Neural progenitor cell (in vitro differentiated cells): ENCODE data around the gene HIGD2A.

Experiments used
- EZH2 ChIP-seq: fragments of 200-600 bp; sonication (generic); IDR thresholded peaks from 2 replicates; pipeline ENCODE4 v1.6.1; 2017; ENCODE audit warnings: antibody characterized with exemption, mild to moderate bottlenecking, moderate library complexity
- TF ChIP-seq, protein P1 (sequence below): fragments of 200-600 bp; sonication (generic); IDR thresholded peaks from 2 replicates; pipeline ENCODE4 v1.5.1; 2017; ENCODE audit warnings: antibody characterized with exemption, mild to moderate bottlenecking

DNA sequence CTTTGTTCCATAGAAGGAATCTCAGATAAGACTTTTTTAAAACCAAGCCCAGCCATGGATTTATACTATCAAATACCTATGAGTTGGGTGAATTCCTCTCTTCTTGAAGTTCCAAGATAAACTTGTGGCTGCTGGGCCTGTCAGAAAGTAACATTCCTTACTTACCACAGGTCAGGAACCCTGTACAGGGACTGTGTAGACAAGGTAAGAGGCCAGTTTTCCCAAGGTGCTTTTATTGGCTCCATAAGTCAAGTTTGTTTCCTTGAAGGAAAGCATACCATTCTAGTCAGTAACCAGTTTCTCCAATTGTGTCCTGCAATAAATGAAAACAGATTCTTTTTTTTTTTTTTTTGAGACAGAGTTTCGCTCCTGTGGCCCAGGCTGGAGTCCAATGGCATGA lies 36.6 kb downstream of the HIGD2A start:
- TF ChIP-seq, protein P1, sequence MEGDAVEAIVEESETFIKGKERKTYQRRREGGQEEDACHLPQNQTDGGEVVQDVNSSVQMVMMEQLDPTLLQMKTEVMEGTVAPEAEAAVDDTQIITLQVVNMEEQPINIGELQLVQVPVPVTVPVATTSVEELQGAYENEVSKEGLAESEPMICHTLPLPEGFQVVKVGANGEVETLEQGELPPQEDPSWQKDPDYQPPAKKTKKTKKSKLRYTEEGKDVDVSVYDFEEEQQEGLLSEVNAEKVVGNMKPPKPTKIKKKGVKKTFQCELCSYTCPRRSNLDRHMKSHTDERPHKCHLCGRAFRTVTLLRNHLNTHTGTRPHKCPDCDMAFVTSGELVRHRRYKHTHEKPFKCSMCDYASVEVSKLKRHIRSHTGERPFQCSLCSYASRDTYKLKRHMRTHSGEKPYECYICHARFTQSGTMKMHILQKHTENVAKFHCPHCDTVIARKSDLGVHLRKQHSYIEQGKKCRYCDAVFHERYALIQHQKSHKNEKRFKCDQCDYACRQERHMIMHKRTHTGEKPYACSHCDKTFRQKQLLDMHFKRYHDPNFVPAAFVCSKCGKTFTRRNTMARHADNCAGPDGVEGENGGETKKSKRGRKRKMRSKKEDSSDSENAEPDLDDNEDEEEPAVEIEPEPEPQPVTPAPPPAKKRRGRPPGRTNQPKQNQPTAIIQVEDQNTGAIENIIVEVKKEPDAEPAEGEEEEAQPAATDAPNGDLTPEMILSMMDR: no peak
- TF ChIP-seq EZH2: no peak
